ENCODE measurements around the gene JMJD8.
A peak's percentile ranks its signal among the peaks of the same experiment; 100 is the strongest.

JMJD8 gene

GRCh38 chr16:677316-678190 lies 6.6 kb downstream of the JMJD8 start:
- no peak for DNase-seq (ENCODE audit: low read depth in 2 of 2)

DNA sequence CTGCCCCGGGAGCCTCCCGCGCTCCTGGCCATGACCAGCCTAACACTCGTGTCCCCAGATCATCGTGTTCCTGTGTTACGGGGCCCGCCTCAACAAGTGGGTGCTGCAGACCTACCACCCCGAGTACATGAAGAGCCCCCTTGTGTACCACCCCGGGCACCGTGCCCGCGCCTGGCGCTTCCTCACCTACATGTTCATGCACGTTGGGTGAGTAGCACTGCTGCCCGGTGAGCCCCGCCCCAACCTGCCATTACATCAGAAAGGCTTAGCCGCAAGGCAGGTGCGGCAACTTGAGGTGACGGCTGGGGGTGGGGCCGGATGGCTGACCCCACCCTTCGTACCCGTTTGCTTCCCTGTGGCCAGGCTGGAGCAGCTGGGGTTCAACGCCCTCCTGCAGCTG lies 7.2 kb downstream of the JMJD8 start:
- no peak for DNase-seq (ENCODE audit: low read depth in 2 of 2)

DNA sequence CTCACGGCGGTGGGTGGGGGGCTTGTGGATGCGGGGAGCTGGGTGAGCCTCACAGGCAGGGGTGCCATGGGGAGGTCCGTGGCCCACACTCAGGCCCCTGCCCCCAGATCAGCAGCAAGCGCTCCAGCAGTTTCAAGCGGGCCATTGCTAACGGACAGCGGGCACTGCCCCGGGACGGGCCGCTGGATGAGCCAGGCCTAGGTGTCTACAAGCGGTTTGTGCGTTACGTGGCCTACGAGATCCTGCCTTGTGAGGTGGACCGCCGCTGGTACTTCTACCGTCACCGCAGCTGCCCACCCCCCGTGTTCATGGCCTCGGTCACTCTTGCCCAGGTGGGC lies 7.6 kb downstream of the JMJD8 start:
- no peak for DNase-seq (ENCODE audit: low read depth in 2 of 2)

- DNase-seq (ENCODE audit: low read depth in 2 of 2), result no peak
Measured at GRCh38 chr16:675884-676564, 8.1 kb downstream of the JMJD8 start.

GRCh38 chr16:674968-675883 lies 8.9 kb downstream of the JMJD8 start, which contains the start of gene RHBDL1:
Gene RHBDL1, plus strand, starts transcription at chr16:675671. Its CDS starts 120 bp downstream, at chr16:675791.
- no peak for DNase-seq (ENCODE audit: low read depth in 2 of 2)

DNA sequence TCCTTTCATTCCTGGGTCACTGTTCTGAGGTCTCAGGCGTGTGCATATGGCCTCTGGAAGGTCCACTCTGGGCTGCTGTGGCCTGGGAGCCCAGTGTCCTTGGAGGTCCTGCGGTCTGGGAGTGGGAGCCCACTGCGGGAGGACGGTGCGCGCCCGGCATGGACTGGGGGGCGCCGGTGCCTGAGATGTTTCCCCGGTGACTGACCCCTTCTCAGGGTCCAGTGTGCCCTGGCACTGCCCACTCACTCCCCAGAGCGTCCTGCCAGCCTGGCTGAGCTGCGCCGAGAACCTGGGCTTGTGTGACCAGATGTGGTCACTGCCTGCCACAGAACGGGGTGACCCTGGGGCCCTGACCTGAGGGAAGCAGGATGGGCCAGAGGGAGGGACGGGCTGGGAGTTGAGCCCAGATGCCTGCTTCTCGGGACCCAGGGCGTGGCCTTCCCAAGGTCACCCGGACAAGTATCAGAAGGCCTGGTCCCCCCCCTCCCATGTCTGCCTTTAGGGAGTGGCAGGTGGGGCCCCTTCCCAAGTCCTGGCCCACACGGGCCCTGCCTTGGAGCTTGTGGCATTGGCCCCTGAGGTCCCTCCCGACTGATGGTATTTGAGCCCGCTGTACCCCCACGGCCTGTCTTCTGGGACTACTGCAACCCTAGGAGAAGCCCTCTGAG lies 9.8 kb downstream of the JMJD8 start:
- DNase-seq (ENCODE audit: low read depth in 2 of 2), result no peak

- no peak for DNase-seq (ENCODE audit: low read depth in 2 of 2)
Measured at GRCh38 chr16:673399-673991, 10.6 kb downstream of the JMJD8 start.

DNA sequence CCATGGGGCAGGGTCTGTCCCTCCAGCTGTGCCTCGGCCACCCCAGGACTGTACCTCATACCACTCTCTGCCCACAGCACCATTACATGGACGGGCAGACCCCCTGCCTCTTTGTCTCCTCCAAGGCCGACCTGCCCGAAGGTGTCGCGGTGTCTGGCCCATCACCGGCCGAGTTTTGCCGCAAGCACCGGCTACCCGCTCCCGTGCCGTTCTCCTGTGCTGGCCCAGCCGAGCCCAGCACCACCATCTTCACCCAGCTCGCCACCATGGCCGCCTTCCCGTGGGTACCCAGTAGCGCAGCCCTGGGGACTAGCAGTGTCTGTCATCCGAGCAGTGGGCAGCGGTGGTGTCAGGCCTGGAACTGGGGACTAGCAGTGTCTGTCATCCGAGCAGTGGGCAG lies 11.3 kb downstream of the JMJD8 start:
- DNase-seq (ENCODE audit: low read depth in 2 of 2), result no peak

GRCh38 chr16:672371-672770 lies 11.8 kb downstream of the JMJD8 start:
- DNase-seq (ENCODE audit: low read depth in 2 of 2), result no peak

GRCh38 chr16:671353-672131 lies 12.6 kb downstream of the JMJD8 start:
- DNase-seq (ENCODE audit: low read depth in 2 of 2), result no peak

DNA sequence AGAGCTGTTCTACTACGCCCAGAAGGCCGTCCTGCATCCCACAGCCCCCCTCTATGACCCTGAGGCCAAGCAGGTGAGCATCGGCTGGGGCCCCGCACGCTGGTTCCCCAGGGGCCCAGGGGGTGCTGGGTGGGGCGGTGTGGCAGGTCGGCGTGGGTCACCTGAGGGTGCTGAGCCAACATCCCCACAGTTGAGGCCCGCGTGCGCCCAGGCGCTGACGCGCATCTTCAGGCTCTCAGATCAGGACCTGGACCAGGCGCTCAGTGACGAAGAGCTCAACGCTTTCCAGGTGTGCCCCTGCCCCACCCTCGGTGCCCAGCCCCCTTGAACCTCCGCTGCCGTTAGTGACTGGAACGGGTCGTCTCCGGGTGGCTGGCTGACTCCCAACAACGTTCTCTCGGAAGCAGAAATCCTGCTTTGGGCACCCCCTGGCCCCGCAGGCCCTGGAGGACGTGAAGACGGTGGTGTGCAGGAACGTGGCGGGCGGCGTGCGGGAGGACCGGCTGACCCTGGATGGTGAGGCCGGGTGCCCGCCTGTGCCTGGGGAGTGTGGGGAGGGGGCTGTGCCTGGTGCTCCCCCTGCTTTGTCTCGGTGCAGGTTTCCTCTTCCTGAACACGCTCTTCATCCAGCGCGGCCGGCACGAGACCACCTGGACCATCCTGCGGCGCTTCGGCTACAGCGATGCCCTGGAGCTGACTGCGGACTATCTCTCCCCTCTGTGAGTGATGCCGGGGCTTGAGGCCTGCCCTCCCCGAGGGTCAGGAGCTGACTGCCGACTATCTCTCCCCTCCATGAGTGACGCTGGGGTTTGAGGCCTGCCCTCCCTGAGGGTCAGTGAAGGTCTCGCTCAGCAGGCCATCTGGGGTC lies 13.4 kb downstream of the JMJD8 start:
- no peak for DNase-seq (ENCODE audit: low read depth in 2 of 2)

DNA sequence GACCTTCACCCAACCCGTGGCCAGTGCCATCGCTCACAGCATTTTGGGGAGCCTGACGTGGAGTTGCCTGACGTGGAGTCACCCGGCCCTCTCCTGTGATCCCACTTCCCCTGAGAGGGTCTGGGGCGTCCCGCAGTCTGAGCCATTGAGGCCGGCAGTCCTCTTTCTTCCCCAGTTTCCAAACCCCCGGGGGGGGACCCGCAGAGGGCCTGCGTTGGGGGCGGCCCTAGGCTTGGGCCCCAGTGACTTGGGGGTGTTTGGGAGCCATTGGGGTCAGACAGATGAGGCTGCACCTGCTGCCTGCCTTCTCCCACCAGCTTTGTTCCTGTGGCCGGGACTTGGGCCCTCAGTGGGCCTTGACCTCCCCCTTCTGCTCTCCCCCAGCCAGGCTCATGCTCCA lies 14.5 kb downstream of the JMJD8 start:
- no peak for DNase-seq (ENCODE audit: low read depth in 2 of 2)

DNA sequence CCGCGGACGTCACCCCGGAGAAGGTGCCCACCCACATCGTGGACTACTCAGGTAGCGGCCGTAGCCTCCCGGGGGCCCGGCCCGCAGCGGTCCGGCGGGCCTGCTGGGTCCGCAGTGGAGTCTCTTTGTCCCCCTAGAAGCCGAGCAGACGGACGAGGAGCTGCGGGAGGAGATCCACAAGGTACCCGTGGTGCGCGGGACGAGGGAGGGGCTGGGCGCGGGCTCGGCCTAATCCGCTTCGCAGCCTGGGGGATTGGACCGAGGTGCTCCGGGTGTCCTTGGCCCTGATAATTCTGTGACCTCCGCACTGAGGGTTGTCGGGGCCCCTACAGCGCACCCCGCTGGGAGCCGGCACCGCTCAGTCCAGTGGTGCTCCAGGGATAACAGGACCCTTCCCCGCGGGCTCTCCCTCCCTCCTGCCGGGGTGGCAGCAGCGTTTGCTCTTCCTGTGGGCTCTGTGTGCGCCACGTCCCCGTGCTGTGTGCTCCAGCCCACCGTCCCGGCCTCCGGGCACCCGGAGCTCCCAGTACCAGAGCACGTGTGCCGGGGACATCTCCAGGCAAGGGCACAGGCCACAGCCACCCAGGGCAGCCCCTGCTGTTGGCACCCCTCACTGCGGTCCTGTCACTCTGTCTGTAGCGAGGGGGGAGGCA lies 15.5 kb downstream of the JMJD8 start:
- DNase-seq (ENCODE audit: low read depth in 2 of 2), result no peak

GRCh38 chr16:667780-668518 lies 16.2 kb downstream of the JMJD8 start, which contains the start of gene RHOT2:
Gene RHOT2, plus strand, starts transcription at chr16:668132. Its CDS starts 68 bp downstream, at chr16:668200.
- peak; percentile 87 to 93 for DNase-seq (ENCODE audit: low read depth in 2 of 2)

GRCh38 chr16:667113-667779 lies 16.9 kb downstream of the JMJD8 start:
- no peak for DNase-seq (ENCODE audit: low read depth in 2 of 2)

DNA sequence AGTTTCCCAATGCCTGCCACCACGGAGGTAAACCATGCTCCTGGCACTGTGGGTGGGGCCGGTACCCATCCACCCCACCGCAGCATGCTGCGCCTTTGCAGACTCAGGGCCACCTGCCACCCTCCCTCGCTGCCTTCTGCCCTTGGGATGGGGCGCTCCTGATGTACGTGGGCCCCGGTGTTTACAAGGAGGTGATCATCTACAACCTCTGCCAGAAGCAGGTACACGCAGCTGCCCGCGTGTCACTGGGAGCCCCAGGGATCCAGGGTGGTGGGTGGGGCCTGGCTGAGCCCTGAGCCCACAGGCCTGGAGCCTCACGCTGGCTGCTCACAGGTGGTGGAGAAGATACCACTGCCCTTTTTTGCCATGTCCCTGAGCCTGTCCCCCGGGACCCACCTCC lies 17.6 kb downstream of the JMJD8 start:
- no peak for DNase-seq (ENCODE audit: low read depth in 2 of 2)

- DNase-seq (ENCODE audit: low read depth in 2 of 2), result no peak
Measured at GRCh38 chr16:662597-662996, 21.5 kb downstream of the JMJD8 start.

DNA sequence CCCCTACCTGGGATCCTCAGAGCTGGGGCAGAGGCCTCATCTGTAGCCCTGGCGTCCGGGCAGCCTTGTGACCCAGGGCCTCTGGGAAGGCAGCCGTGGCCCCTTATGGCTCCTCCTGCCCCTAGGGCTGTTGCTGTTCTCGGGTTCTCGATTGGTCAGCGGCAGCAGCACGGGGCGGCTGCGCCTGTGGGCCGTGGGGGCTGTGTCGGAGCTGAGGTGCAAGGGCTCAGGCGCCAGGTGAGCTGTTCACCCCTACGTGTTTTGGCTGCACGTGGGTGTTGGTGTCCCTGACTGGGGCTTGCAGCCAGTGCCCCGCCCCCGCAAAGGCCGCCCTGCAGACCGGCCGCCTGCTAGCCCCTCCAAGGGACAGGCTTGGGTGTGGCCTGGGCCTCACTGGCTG lies 22.0 kb downstream of the JMJD8 start:
- DNase-seq (ENCODE audit: low read depth in 2 of 2), result no peak

All from stimulated activated CD4-positive, alpha-beta T cell treated with anti-CD3 and anti-CD28 coated beads, Interleukin-1b, Interleukin-23, amount 100 ng/mL, for 4 hours (primary cell).